Hepatocyte (in vitro differentiated cells): ENCODE measurements around the gene PLXDC1. TPM values are rescaled to one million over a fixed set of nuclear protein-coding genes. Genes with fewer than 3 reads are reported as not detected.

Source experiments
- DNase-seq: peaks from one replicate; pipeline ENCODE4 v3.0.0-alpha.2; 2016; ENCODE audit warnings: low spot score
- H2AFZ ChIP-seq: fragments of 200-600 bp; sonication (generic); 2 replicates; pipeline ENCODE4 v1.6.0; 2016; ENCODE audit warnings: antibody characterized with exemption, mild to moderate bottlenecking
- H3K27ac ChIP-seq: fragments of 200-600 bp; sonication (generic); 2 replicates; pipeline ENCODE4 v1.5.1; 2016; ENCODE audit warnings: mild to moderate bottlenecking
- H3K27me3 ChIP-seq: fragments of 200-600 bp; sonication (generic); 2 replicates; pipeline ENCODE4 v1.6.1; 2016
- H3K36me3 ChIP-seq: fragments of 200-600 bp; sonication (generic); replicated peaks from 2 replicates; pipeline ENCODE4 v1.5.1; 2016; ENCODE audit warnings: low read depth; ENCODE audit not compliant: insufficient read depth
- H3K4me1 ChIP-seq: fragments of 200-600 bp; sonication (generic); 2 replicates; pipeline ENCODE4 v1.5.1; 2016; ENCODE audit warnings: mild to moderate bottlenecking, moderate library complexity; ENCODE audit not compliant: insufficient read depth
- H3K4me2 ChIP-seq: fragments of 200-600 bp; sonication (generic); 2 replicates; pipeline ENCODE4 v1.6.0; 2016
- H3K4me3 ChIP-seq: fragments of 200-600 bp; sonication (generic); 2 replicates; pipeline ENCODE4 v1.5.1; 2016; ENCODE audit warnings: mild to moderate bottlenecking
- H3K79me2 ChIP-seq: fragments of 200-600 bp; sonication (generic); 2 replicates; pipeline ENCODE4 v1.6.0; 2017; ENCODE audit warnings: mild to moderate bottlenecking
- H3K9me2 ChIP-seq: fragments of 200-600 bp; sonication (generic); replicated peaks from 2 replicates; pipeline ENCODE4 v1.6.0; 2017; ENCODE audit warnings: mild to moderate bottlenecking; ENCODE audit not compliant: insufficient read depth
- H3K9me3 ChIP-seq: fragments of 200-600 bp; sonication (generic); 2 replicates; pipeline ENCODE4 v1.5.1; 2016; ENCODE audit warnings: low read depth, mild to moderate bottlenecking
- H4K20me1 ChIP-seq: fragments of 200-600 bp; sonication (generic); 2 replicates; pipeline ENCODE4 v1.6.0; 2016; ENCODE audit warnings: mild to moderate bottlenecking; ENCODE audit not compliant: insufficient read depth, poor library complexity, severe bottlenecking
- EZH2 ChIP-seq: fragments of 200-600 bp; sonication (generic); IDR thresholded peaks from 2 replicates; pipeline ENCODE4 v1.6.1; 2016; ENCODE audit warnings: antibody characterized with exemption, mild to moderate bottlenecking, borderline replicate concordance
- EZH2phosphoT487 ChIP-seq: fragments of 200-600 bp; sonication (generic); IDR thresholded peaks from one replicate; pipeline ENCODE4 v1.6.1; 2018; ENCODE audit warnings: antibody characterized with exemption, mild to moderate bottlenecking, low read depth, moderate library complexity; ENCODE audit not compliant: unreplicated experiment, severe bottlenecking
- WGBS: methylation state at CpG from one replicate; pipeline ENCODE4 v1.1.6; 2016; ENCODE audit warnings: low lambda C conversion rate; ENCODE audit errors: missing lambda C conversion rate; 5-methylcytosine and 5-hydroxymethylcytosine counted together
- polyA plus RNA-seq: library from polyadenylated mRNA; unstranded; fragments of >200 nt; fragmentation: Nextera tagmentation; extraction: Ambion mirVana; gene quantifications from 2 replicates; pipeline ENCODE4 v1.2.1, GENCODE V29; 2016
- total RNA-seq: library from RNA; depleted of rRNA; stranded (reverse); fragments of >200 nt; gene quantifications from 2 replicates; pipeline ENCODE4 v1.2.3, GENCODE V29; 2014
- TF ChIP-seq, protein P1 (sequence below): fragments of 200-600 bp; sonication (generic); IDR thresholded peaks from 2 replicates; pipeline ENCODE4 v1.5.1; 2016; ENCODE audit warnings: antibody characterized with exemption, mild to moderate bottlenecking; ENCODE audit not compliant: poor library complexity

Gene PLXDC1
- total and polyA plus RNA-seq, 2 experiments from 2014 or later, result 3.9 to 4.1 TPM

DNA sequence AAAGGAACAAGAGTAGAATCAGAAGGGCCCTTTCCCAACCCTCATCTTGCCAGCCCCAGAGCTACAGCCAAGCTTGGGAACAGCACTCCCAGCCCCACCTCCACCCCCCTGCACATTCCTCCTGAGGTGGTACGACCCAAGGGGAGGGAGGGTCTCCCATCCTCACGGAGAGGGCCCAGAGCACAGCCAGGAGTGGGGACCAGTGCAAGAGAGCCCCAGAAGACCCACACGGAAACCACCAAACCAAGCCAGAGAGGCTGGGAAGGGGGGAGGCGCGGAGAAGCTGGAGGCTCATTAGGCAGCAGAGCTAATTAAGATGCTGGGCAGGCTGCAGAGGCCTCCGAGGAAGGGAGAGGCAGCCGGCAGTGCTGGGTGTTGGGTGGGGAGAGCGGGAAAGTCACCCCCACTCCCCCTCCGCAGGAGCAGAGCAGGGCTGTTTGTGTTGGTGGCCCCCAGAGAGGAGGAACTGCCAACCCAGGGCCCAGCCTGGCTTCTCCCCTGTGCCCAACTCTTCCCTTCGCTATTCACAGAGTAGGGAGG is 43.6 kb upstream of the PLXDC1 start:
- H3K79me2 ChIP-seq, result peaks cover 7% of the 10 kb centered on the region
- DNase-seq, result no peak
- no peaks in the 10 kb centered on the region for H3K9me2 ChIP-seq
- H3K4me2 ChIP-seq, result no peak overlapping the region
- no peaks in the 10 kb centered on the region for H3K27me3 ChIP-seq
- no peaks in the 10 kb centered on the region for H3K36me3 ChIP-seq
- H3K9me3 ChIP-seq, result no peaks in the 10 kb centered on the region
- no peak overlapping the region for H3K4me3 ChIP-seq
- TF ChIP-seq EZH2 (no peak), EZH2phosphoT487 (no peak)
- TF ChIP-seq, protein P1, sequence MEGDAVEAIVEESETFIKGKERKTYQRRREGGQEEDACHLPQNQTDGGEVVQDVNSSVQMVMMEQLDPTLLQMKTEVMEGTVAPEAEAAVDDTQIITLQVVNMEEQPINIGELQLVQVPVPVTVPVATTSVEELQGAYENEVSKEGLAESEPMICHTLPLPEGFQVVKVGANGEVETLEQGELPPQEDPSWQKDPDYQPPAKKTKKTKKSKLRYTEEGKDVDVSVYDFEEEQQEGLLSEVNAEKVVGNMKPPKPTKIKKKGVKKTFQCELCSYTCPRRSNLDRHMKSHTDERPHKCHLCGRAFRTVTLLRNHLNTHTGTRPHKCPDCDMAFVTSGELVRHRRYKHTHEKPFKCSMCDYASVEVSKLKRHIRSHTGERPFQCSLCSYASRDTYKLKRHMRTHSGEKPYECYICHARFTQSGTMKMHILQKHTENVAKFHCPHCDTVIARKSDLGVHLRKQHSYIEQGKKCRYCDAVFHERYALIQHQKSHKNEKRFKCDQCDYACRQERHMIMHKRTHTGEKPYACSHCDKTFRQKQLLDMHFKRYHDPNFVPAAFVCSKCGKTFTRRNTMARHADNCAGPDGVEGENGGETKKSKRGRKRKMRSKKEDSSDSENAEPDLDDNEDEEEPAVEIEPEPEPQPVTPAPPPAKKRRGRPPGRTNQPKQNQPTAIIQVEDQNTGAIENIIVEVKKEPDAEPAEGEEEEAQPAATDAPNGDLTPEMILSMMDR, result no peak
- H3K27ac ChIP-seq, result no peak overlapping the region
- no peak overlapping the region for H2AFZ ChIP-seq
- H4K20me1 ChIP-seq, result no peaks in the 10 kb centered on the region
- peaks cover 6% of the 10 kb centered on the region for H3K4me1 ChIP-seq
- WGBS, result 62% methylated on average over 10 of the region's 10 CpGs

DNA sequence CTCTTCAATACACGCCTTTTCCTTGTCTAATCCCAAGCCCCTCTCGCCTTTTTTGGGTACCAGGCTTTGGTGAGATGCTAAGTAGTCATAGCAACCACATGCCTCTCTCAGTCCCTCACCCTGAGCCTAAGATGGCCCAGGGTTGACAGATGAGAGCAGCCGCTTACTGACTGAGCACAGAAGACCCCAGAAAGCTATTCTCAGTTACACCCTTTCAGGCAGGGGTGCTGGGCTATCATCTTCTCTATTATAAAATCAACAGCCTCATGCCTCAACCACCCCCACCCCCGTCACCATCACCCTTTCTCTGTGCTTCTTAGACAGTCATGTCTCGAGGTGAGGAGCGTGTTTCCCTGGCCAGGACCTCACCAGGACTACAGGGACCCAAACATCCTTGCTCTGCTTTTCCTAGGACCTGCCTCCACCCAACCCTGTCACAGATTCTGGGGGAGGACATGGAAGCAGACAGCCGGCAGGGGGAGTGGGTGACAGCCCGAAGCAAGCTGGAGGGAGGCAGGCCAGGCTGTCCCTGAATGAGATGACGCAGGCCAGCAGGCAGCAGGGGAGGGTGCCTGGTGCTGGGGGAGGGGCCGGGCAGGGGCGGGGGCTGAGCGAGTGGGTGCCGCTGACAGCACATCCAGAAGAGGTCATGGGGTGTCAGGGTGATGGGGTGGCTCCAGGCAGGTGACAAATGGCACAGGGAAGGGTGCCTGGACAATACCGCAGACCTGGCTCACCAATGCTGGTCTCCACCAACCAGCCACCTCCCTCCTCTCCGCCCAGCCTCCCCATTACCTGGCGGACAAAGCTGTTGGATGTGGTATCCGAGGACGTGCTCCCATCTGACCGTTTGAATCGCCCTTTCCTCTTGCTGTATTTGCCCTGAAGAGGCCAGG is 42.9 kb upstream of the PLXDC1 start:
- TF ChIP-seq, protein P1, result peak; percentile 40
- TF ChIP-seq EZH2, result no peak
- H3K9me2 ChIP-seq, result no peaks in the 10 kb centered on the region
- H3K4me3 ChIP-seq, result no peak overlapping the region
- H3K4me2 ChIP-seq, result no peak overlapping the region
- H3K9me3 ChIP-seq, result no peaks in the 10 kb centered on the region
- no peaks in the 10 kb centered on the region for H3K27me3 ChIP-seq
- peak; percentile 61 for DNase-seq
- H3K4me1 ChIP-seq, result peaks cover 6% of the 10 kb centered on the region
- H3K36me3 ChIP-seq, result no peaks in the 10 kb centered on the region
- H2AFZ ChIP-seq, result no peak overlapping the region
- no peak overlapping the region for H3K27ac ChIP-seq
- peaks cover 7% of the 10 kb centered on the region for H3K79me2 ChIP-seq
- H4K20me1 ChIP-seq, result no peaks in the 10 kb centered on the region
- 64% methylated on average over 16 of the region's 20 CpGs for WGBS

DNA sequence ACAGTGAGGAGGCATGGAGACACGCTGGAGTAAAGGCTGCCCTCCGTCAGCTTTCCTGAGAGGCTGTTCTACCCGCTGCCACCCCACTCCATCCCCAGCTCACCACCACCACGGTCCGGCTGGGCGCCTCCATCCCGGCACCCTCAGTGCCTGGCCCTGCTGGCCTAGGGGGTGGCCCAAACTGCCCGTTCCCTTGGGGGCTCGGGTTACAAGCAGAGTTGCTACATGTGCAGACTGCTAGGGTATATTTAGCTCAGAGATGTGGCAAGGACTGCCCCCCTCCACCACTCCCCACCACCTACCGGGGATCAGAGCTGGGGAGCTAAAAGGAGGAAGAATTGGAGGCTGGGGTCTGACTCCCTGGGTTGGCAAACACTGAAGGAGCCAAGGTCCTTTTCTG is 41.9 kb upstream of the PLXDC1 start:
- TF ChIP-seq, protein P1, result no peak
- TF ChIP-seq EZH2phosphoT487, result no peak
- TF ChIP-seq EZH2, result no peak
- Histone ChIP-seq H3K9me3 (no peaks in the 10 kb centered on the region), H2AFZ (no peak overlapping the region), H3K27me3 (no peaks in the 10 kb centered on the region), H3K9me2 (no peaks in the 10 kb centered on the region), H3K4me1 (peaks cover 6% of the 10 kb centered on the region), H3K79me2 (peaks cover 7% of the 10 kb centered on the region), H3K4me3 (no peak overlapping the region), H3K27ac (no peak overlapping the region), H3K4me2 (no peak overlapping the region), H3K36me3 (no peaks in the 10 kb centered on the region), H4K20me1 (no peaks in the 10 kb centered on the region)
- DNase-seq, result no peak
- WGBS, result 90% methylated on average over 9 of the region's 10 CpGs
